Dedifferentiated amniotic fluid mesenchymal stem cell (primary cell): ENCODE measurements around the gene XDH.

Experiments used
- DNase-seq: peaks from one replicate; pipeline ENCODE4 v3.0.0-alpha.2; 2016; ENCODE audit errors: extremely low spot score

The XDH gene

DNA sequence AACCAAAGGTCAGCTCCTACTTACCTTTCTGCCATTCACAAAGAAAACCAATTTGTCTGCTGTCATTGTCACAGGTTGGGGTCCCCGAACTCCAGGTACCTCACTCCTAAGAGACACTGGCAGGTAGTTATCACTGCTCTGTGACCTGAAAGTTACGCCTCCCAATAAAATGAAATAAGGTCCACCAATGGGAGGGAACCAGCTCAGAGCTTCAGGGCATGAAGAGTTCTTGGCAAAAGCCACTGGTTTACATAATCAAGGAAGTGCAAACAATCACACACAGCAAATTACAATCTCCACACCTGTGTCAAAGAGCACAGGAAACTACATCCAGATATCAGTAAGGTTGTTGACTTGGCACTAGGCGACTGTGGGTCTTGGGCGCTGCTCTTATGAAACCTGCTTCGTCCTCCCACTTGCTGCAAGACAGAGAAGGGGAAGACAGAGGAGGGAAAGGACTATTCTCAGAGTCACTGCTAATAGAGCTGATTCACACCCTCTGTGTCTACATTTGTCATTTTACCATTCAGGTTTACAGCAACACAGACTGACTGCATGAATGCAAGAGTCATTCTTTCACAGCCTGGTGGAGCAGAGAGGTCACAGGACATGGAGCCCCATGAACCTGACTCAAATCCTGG is at the start of gene XDH:
Gene XDH (minus strand): TSS at position 142 of the 641 bp plus-strand sequence. CDS start 76 bp downstream, at position 66.
- no peak for DNase-seq

DNA sequence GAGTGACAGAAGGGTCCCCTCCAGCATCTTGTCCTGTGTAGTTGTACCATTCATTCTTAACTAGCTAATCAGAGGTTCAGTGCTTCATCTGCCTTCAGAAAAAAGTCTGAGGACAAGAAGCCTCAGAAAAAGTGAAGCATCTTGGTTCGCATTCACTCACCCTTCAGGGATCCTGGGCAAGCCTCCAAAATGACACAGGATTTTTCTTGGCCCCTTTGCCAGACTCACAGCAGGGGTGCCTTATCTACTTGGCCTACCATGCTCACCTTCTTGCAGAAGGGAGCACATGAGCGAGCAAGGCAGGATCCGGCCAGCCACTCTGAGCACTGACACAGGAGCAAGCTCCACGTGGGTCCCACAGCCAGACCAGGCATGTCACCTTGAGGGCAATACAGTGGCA is 43.1 kb upstream of the XDH start:
- no peak for DNase-seq

DNA sequence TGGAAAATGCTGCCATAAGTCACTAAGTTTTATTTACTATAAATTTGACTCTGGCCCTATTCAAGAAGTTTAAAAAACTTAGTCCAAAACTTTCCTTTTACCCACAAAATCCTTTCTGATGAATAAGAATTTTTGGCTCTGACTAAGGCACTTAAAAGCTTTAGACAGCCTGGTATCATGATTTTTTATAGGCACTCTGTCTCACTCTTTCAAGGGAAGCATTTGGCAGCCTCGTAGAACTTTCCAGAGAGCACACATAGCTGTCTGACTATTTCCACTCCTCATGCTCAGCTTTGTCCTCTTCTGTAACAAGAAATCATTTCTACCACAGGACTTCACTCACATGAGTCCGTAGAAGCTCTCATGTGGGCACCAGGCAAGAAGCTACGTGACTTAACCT is 32.3 kb upstream of the XDH start:
- peak; percentile 62 for DNase-seq

DNA sequence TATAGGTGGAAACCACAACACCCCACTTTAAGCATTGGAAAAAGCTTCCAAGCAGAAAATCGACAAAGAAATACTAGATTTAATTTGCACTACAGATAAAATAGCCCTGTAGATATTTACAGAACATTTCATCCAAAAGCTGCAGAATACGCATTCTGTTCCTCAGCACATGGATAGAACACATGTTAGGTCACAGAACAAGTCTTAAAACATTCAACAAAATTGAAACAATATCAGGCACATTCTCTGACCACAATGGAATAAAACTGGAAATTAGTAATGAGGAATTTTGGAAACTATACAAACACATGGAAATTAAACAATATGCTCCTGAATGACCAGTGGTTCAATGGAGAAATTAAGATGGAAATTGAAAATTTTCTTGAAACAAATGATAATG is 27.8 kb upstream of the XDH start:
- DNase-seq: no peak

DNA sequence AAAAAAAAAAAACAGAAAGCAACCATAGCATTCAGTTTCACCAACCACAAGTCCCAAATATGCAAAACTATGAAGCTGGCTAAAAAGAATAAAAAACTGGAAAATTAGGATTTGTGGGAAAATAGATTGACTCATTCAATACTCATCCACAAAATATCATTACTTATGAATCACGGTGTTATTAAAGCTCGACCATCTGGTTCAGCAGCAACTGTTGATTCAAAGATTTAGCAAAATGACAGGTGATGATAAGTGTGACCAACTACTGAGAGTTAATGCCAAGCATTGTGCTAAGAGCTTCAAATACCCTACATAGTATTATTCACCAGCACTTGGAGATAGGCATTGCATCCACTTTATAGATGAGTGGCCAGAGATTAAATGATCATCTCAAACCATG is 26.2 kb upstream of the XDH start:
- peak; percentile 21 for DNase-seq

DNA sequence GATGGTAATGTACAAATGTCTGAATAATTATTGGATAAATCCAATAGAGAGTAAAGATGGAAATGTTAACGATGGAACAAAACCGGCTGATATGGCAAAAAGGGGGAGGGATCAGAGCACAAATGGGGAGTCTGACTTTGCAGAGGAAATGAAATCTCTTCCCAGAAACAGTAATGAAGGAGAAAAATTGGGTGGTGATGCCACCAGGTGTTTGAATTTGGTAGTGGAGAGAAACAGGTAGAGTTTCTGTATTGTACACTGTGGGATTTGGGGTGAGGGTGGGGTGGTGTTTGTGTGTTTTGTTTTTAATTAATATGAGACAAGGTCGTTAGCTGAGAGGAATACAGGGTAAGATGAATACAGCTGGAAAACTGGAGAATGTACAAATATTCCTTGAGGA is 20.4 kb upstream of the XDH start:
- DNase-seq: no peak

DNA sequence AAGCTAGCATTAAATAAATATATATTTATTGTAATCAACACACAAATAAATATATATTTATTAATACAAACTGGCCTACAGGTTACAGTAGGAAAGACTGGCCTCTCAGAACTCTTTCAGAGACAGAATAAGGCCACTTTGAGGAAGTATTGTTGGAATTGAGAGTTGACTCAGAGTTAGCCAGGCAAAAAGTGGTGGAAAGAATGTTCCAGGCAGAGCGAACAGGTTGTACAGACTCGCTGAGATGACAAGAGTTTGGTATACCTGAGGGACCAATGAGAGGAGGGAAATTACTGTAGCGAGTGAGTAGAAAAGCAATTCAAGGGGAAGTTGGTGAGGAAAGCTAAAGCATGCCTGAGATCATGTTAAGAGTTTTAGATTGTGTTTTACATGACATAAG is 19.0 kb upstream of the XDH start:
- no peak for DNase-seq

DNA sequence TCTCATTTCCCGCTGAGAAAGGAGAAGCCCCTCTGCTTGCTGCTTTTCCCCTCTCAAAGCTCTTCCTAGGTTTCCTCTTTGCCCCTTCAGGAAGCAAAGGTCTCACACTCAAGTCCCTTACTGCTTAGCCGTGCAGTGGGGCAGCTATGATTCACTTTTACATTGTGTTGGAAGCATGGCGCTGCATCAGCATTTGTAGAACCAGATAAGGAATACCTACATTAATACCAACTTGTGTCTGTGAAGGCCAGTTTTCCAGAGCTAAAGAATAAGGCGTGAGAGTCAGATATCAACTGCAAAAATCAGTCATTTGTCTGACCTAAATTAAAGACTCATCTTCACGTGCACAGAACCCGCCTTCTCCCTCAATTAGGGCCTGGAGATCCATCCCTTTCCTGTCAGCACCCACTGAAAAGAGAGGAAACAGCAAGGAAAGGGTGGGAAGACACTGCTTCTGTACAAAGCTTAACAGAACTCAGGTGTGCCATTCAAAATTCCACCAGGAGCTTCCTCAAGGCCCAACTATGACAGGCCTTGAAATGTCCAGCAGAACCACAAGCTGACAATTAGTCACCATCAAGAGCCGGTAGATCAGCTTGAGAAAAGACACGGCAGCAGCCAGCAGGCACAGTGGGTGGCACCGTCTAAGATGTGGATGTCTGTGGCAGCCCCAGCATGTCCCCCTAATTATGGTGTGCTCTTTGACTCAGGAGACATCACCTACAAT is 16.1 kb upstream of the XDH start:
- DNase-seq: no peak

DNA sequence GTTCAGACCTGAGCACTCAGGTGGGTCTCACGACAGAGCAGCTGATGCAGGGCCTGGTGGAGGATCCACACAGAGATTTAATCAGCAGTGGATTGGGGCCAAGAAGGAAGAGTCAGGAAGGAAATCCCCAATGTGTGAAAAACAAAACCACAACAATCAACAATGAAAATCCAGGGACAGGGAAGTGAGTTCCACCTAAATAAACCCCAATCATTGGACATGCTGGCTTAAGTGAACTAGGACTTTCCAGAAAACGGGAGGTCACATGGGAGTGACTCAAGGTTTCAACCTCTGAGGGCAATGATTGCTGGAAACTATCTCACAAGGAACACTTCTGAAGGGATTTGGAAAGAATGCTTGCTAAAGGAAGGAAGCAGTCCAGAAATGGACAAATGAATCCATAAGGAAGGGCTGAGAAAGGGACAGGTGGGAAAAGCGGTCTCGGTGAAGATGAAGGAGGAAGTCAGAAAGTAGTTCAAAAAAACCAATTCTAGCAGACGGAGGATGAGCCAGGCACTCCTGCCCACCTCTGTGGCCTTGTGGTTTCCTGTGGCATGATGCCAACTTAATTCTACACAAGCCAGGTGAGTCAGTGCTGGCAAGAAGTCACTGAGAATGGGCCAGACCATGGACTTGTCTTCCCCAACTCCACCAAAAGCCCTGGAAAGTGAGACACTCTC is 15.4 kb upstream of the XDH start:
- DNase-seq: no peak

DNA sequence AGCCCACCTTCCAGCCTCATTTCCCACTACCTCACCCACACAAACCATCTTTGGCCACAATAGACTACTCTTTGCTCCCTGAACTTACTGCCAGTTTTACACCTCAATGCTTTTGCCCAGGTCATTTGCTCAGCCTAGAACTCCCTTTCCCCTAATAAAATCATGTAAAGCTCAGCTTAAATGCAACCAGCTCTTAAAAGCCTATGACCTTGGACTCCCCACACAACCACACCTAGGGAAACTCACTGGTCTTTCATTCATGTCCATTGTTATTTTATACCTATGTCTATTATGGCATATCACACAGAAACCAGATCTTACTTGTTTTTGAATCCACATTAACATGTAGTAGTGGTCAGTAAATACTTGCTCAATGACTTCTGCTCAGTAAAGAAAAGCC is 14.5 kb upstream of the XDH start:
- DNase-seq: no peak

DNA sequence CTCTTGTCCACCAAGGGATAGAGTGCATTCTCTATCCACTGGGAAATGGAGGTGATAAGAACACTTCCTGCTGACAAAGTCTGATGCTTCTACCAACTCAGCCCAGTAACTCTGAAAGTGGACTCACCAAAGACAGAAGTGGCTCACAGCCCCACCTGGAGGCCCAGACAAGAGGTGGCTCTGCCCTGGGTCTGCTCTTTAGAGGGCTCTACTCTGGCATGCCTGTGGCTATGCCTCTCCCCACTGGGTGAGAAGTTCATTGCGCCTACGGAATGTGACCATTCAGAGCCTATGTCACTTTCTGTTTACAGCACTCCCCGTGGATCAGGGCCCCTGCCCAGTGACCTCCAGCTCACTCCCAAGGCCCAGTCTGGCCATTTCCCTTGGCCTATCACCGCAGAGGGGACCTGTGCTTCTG is 13.5 kb upstream of the XDH start:
- no peak for DNase-seq

DNA sequence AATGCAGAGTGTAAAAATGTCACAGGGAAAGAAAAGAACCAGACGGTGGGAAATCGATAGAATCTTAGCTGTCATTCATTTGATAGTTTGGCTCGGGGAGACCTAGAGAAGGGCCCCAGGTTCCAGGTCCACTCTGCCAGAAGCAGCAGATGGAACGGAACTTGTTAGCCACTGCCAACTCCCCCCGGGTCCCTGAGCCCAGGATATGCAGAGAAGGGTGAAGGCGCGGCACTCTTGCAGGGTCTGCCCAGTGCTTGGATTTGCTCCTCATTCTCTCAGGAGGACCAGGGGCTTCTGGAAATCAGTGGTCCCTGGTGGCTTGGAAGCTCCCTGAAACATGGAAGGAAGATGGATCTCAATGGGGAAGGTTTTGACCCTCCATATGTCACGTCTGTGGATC is 11.6 kb upstream of the XDH start:
- DNase-seq: no peak

DNA sequence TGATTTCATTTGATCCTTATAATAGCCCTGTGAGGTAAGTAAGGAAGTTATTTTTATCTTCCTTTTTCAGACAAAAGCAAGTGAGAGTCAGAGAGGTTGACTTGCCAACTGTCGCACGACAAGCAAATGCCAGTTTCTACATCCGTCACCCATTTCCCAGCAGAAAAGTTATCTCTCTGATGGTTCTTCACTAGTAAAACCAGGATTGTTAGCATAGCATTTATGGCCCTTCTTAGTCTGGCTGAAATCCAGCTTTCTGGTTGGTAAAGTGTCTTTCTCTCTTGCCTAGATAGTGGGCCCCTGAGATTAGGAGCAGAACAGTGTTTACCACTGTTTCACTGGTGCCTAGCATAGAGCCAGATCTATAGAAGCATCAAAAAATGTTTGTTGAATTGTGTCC is 7.1 kb upstream of the XDH start:
- no peak for DNase-seq

DNA sequence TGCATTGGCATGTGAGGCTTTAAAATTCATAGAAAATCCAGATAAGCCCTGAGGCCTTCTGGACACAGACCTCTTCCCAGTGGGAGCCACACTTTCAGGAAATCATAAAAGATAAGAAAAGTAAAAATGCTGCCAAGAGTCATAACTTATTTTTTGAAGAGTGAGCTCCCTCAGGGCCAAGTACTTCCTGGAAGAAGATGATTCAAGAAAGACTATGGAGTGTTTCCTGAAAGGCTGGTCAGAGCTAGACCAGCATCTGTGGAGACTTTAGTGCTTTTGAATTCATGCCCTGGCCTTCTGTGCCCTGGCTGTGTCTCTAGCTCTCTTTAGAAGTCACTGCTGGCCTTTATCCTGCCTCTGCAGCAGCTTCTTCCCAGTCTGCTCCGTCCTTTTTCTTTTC is 6.4 kb upstream of the XDH start:
- DNase-seq: no peak

DNA sequence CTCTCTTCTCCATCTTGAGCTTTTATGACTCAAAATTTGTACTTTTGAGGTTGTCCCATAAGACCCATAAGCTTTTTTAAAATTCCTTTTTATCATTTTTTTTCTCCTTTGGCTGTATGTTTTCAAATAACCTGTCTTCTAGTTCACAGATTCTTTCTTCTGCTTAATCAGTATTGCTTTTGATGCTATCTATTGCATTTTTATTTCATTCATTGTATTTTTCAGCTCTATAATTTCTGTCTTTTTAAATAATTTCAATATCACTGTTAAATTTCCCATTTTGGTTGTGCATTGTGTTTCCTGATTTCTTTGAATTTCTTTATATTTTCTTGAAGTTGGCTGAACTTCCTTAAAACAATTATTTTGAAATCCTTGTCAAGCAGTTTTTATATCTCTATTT is 4.8 kb upstream of the XDH start:
- DNase-seq: no peak

DNA sequence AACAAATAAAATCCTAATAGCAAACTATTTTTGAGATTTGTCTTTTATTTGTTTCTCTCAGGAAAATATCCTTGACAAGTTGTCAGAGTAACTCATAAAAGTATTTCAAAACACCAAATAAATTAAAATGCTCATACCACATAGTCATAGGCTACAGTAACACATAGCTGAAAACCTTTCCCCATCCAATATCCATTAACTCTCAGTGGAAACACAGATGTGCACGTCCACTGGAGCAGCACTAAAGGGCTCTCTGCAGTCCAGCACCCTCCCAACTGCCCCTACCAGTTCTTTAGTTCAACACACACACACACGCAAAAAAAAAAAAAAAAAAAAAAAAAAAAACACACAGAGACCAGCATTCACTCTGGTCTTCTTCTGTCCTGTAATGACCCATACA is 879 bp upstream of the XDH start:
- DNase-seq: no peak

DNA sequence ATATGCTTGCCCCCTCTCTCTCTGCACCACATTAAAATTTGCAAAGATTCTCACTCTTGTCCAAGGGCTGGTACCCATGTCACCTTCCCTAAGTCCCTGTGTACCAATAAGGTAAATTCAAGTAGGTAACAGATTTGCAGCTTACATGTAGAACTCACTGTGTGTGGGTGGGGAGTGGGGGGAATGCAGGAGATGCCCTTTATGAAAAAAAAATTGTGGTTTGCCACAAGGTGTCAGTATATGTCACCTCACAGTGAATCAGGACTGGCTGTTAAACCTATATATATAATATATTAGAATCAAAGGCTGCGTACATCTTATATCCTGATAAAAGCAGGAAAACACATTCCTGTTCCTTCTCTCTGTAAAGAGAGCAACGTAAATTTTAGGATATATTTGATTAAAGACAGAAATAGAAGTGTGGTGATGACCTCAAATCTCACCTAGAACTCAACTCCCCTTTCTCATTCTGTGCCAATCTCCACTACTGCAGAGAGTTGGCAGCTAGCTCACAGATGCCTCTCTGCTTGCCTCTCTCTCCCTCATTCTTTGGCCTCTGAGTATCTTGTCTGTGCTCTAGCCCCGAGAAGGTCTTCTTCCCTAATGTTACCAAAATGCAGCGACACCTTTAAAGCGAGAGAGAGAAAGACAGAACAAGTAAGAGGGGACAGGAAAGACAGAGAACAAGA is 536 bp downstream of the XDH start:
- no peak for DNase-seq

DNA sequence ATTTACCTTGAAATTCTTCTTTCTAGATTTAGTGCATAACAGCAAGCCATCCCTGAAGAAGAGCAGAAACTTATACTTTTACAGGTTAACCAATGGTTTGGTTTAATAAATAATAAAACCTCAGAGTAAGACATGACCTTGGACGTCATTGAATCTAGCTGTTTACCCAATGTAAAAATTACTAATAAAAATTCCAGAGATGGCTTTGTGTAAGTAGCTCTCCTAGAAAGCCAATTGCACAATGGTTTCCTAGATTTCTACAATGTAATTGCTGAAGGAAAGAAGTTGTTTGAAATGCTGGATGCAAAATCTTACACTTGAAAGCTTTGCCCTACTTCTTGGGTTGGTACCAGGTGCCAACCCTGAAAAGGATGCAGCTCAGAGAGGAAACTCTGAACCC is 1.5 kb downstream of the XDH start:
- DNase-seq: no peak

DNA sequence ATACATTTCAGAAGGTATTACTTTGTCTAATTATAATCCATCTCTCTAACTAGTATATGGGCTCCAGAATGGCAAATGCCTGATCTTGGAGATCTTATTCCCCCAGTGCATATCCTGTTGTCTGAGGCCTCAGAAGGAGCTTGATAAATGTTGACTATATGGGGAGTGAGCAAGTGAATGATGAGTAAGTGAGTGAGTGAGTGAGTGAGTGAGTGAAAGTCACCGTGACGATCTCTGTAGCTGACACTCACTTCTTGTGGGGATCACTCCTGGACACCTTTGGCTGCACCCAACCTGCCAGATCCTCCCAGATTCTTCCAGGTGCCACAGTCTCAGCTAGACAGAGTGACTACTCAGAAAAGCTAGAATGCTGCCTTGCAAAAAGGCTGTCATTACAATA is 2.8 kb downstream of the XDH start:
- DNase-seq: no peak

DNA sequence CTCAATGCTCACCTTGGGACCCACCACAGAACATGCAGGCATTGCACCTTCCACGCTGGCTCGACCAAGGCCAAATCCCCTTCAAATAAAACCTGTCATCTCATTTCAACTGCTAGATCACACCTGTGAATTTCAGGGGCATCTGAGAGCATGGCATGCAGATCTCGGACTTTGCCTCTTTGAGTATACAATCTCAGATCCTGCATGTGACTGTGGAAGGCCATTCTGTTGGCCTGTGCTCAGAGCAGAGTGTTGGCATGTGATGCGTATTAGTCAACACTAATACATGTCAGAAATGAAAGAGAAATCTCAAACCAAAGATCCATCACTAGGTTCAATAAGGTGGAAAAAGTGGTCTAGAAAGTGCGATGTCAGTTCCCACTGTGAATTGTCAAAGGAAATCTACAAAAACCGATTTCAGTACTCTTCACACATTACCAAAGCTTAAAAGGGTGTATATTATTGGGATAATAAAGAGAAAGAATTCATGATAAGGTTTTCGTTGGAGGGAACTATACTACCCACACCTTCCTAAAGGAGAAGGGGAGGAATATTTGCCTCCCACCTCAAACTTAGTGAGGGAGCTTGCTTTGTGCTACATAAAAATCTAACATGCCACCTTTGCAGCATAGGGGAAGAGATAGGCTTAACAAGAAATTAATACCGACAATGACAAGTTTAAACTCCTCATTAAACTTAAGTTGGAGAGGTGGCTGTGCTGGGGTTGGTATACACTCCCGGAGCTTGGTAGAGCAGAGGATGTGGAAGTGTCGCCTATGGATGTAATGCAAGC is 7.8 kb downstream of the XDH start:
- DNase-seq: no peak

DNA sequence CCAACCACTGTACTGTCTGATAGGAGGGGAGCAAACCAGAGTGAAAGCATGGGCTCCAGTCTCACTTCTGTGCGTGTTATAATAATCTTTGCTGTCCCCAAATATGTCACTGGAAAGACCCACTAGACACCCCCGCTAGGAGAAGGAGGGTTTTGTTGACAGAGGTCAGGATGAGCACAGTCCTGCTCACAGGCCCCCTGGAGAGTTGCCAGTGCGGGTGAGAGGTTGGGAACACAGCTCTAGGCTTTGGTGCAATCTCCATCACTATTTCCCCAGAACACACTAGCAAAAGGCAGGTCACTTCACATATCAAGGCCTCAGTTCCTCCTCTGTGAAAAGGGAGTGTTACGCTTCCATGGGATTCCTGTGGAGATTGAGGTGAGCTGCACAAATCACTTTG is 9.7 kb downstream of the XDH start:
- DNase-seq: no peak

DNA sequence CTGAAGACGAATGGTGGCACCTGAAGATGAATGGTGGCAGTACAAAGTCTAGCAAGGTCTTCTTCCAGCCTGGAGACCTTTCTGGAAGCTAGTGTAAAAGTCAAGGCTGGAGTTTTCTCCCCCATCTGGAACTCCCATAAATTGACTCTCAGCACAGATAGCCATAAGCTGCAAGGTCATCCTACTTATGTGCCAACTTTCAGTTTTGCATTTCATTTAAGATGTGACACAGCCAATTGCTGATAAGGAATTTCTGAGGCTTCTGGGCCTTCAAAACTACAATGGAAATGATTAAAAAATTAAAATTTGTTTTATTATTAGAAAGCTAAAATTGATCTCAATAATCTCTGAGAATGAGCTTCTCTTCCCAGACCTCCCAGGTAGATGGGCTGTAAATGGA is 10.2 kb downstream of the XDH start:
- DNase-seq: no peak
